Stimulated activated CD8-positive, alpha-beta memory T cell treated with anti-CD3 and anti-CD28 coated beads, Interleukin-15, amount 100 ng/mL, for 48 hours (primary cell): ENCODE measurements around the gene FOCAD.
"Not testable (repeated sequence)": the region's sequence is repeated elsewhere in the genome, so short reads cannot be mapped to it uniquely, and the experiment has no call there.

Experiments
- DNase-seq, 2 donors: peaks; one replicate each; pipeline ENCODE4 v3.0.0-alpha.2; 2020; ENCODE audit warnings: low read depth in 2 of 2

The FOCAD gene

GRCh38 chr9:20684035-20684874 lies at the start of gene FOCAD:
Gene FOCAD (plus strand): TSS chr9:20684259. CDS start chr9:20715354, 31,095 bp downstream.
- DNase-seq = peak; percentile 94 to 95

- no peak for DNase-seq
These were observed 49.2 kb upstream of the FOCAD start for GRCh38 chr9:20634895-20635294.

- no peak for DNase-seq
These were observed 47.1 kb upstream of the FOCAD start for GRCh38 chr9:20636888-20637440.

- DNase-seq = peak; percentile 52 to 55
These were observed 43.5 kb upstream of the FOCAD start for GRCh38 chr9:20640331-20641187.

- DNase-seq = no peak
These were observed 42.0 kb upstream of the FOCAD start for GRCh38 chr9:20642045-20642444.

GRCh38 chr9:20643660-20644059 lies 40.4 kb upstream of the FOCAD start:
- no peak for DNase-seq

- DNase-seq = no peak
These were observed 37.4 kb upstream of the FOCAD start for GRCh38 chr9:20646656-20647055.

- no peak for DNase-seq
These were observed 34.7 kb upstream of the FOCAD start for GRCh38 chr9:20649381-20649780.

GRCh38 chr9:20650313-20650712 lies 33.7 kb upstream of the FOCAD start:
- no peak for DNase-seq

- no peak for DNase-seq
These were observed 33.2 kb upstream of the FOCAD start for GRCh38 chr9:20650750-20651299.

- no peak for DNase-seq
These were observed 32.1 kb upstream of the FOCAD start for GRCh38 chr9:20651939-20652338.

- DNase-seq = not testable (repeated sequence)
These were observed 25.8 kb upstream of the FOCAD start for GRCh38 chr9:20658246-20658667.

- DNase-seq = no peak
These were observed 25.2 kb upstream of the FOCAD start for GRCh38 chr9:20658677-20659473.

- no peak for DNase-seq
These were observed 24.5 kb upstream of the FOCAD start for GRCh38 chr9:20659474-20659967.

GRCh38 chr9:20662156-20662555 lies 21.9 kb upstream of the FOCAD start:
- no peak for DNase-seq

- no peak for DNase-seq
These were observed 20.9 kb upstream of the FOCAD start for GRCh38 chr9:20663133-20663532.

GRCh38 chr9:20664501-20664900 lies 19.6 kb upstream of the FOCAD start:
- DNase-seq = no peak

- DNase-seq = no peak
These were observed 13.7 kb upstream of the FOCAD start for GRCh38 chr9:20670395-20670794.

GRCh38 chr9:20671635-20672034 lies 12.4 kb upstream of the FOCAD start:
- DNase-seq = no peak

GRCh38 chr9:20673537-20673936 lies 10.5 kb upstream of the FOCAD start:
- not testable (repeated sequence) for DNase-seq

GRCh38 chr9:20681467-20681866 lies 2.6 kb upstream of the FOCAD start:
- DNase-seq = no peak
